H9 (cell line): ENCODE results near the gene POP4. TPM values are rescaled to one million over a fixed set of nuclear protein-coding genes. Genes with fewer than 3 reads are reported as not detected.

Experiments
- DNase-seq: peaks from one replicate; pipeline ENCODE4 v3.0.0-alpha.2; 2017
- H2AFZ ChIP-seq: one replicate; pipeline ENCODE4 v1.6.1; 2013; ENCODE audit warnings: mild to moderate bottlenecking, low read length, control low read depth, moderate library complexity
- H2AK5ac ChIP-seq: 2 replicates; pipeline ENCODE4 v1.6.1; 2013; ENCODE audit warnings: low read length, control low read depth, mixed read lengths; ENCODE audit not compliant: insufficient read length
- H2BK120ac ChIP-seq: one replicate; pipeline ENCODE4 v1.6.1; 2013; ENCODE audit warnings: low read depth, mild to moderate bottlenecking, low read length, control low read depth, inconsistent platforms; ENCODE audit not compliant: poor library complexity, severe bottlenecking
- H2BK12ac ChIP-seq: 2 replicates; pipeline ENCODE4 v1.6.1; 2013; ENCODE audit warnings: low read length, control low read depth, mixed read lengths, low read depth; ENCODE audit not compliant: insufficient read length
- H2BK15ac ChIP-seq: 2 replicates; pipeline ENCODE4 v1.6.1; 2013; ENCODE audit warnings: low read depth, low read length, control low read depth
- H2BK20ac ChIP-seq: one replicate; pipeline ENCODE4 v1.6.1; 2013; ENCODE audit warnings: low read depth, mild to moderate bottlenecking, low read length, control low read depth, inconsistent platforms; ENCODE audit not compliant: poor library complexity, severe bottlenecking
- H2BK5ac ChIP-seq: 2 replicates; pipeline ENCODE4 v1.6.1; 2013; ENCODE audit warnings: low read length, control low read depth, mixed read lengths; ENCODE audit not compliant: insufficient read length
- H3K14ac ChIP-seq: 2 replicates; pipeline ENCODE4 v1.6.1; 2013; ENCODE audit warnings: low read length, control low read depth; ENCODE audit not compliant: insufficient read depth
- H3K18ac ChIP-seq: 2 replicates; pipeline ENCODE4 v1.6.1; 2013; ENCODE audit warnings: low read depth, mild to moderate bottlenecking, mixed read lengths, low read length, control low read depth; ENCODE audit not compliant: insufficient read length
- H3K23ac ChIP-seq: 2 replicates; pipeline ENCODE4 v1.6.1; 2013; ENCODE audit warnings: low read length, control low read depth, mixed read lengths, low read depth; ENCODE audit not compliant: insufficient read length
- H3K23me2 ChIP-seq: 2 replicates; pipeline ENCODE4 v1.6.1; 2013; ENCODE audit warnings: low read depth, mild to moderate bottlenecking, mixed read lengths, low read length, control low read depth; ENCODE audit not compliant: insufficient read length, poor library complexity, severe bottlenecking
- H3K27ac ChIP-seq: 2 replicates; pipeline ENCODE4 v1.5.1; 2013; ENCODE audit warnings: low read length, control low read depth, mixed read lengths, low read depth; ENCODE audit not compliant: insufficient read length
- H3K27me3 ChIP-seq: 2 replicates; pipeline ENCODE4 v1.6.1; 2013; ENCODE audit warnings: low read length, control low read depth, inconsistent platforms; ENCODE audit not compliant: insufficient read depth
- H3K4ac ChIP-seq: 2 replicates; pipeline ENCODE4 v1.6.1; 2013; ENCODE audit warnings: low read depth, mild to moderate bottlenecking, control low read depth, inconsistent platforms, low read length, moderate library complexity
- H3K4me1 ChIP-seq: 2 replicates; pipeline ENCODE4 v1.6.1; 2013; ENCODE audit warnings: low read length, control low read depth, inconsistent platforms; ENCODE audit not compliant: insufficient read depth
- H3K4me2 ChIP-seq: 2 replicates; pipeline ENCODE4 v1.6.1; 2013; ENCODE audit warnings: low read length, control low read depth, mixed read lengths; ENCODE audit not compliant: insufficient read length, insufficient read depth
- H3K56ac ChIP-seq: 2 replicates; pipeline ENCODE4 v1.6.1; 2013; ENCODE audit warnings: low read depth, mild to moderate bottlenecking, mixed read lengths, low read length, control low read depth; ENCODE audit not compliant: insufficient read length
- H3K79me1 ChIP-seq: 2 replicates; pipeline ENCODE4 v1.6.1; 2013; ENCODE audit warnings: low read depth, mild to moderate bottlenecking, moderate library complexity, low read length, control low read depth, inconsistent platforms; ENCODE audit not compliant: insufficient read depth, poor library complexity, severe bottlenecking
- H3K79me2 ChIP-seq: 2 replicates; pipeline ENCODE4 v1.6.1; 2013; ENCODE audit warnings: low read length, control low read depth, inconsistent platforms; ENCODE audit not compliant: insufficient read depth
- H3K9ac ChIP-seq: 2 replicates; pipeline ENCODE4 v1.6.1; 2013; ENCODE audit warnings: low read length, control low read depth, mixed read lengths; ENCODE audit not compliant: insufficient read length; ENCODE audit errors: extremely low read depth
- H3K9me3 ChIP-seq: one replicate; pipeline ENCODE4 v1.6.1; 2013; ENCODE audit warnings: low read depth, low read length, inconsistent platforms; ENCODE audit not compliant: control insufficient read depth
- H3T11ph ChIP-seq: one replicate; pipeline ENCODE4 v1.6.1; 2013; ENCODE audit warnings: mild to moderate bottlenecking, low read length, control low read depth, inconsistent platforms
- H4K20me1 ChIP-seq: one replicate; pipeline ENCODE4 v1.6.1; 2013; ENCODE audit not compliant: control insufficient read depth, insufficient read length, insufficient read depth
- H4K5ac ChIP-seq: 2 replicates; pipeline ENCODE4 v1.6.1; 2013; ENCODE audit warnings: low read depth, mild to moderate bottlenecking, mixed read lengths, low read length, control low read depth; ENCODE audit not compliant: insufficient read length
- H4K8ac ChIP-seq: replicated peaks from 2 replicates; pipeline ENCODE4 v1.6.1; 2013; ENCODE audit warnings: low read length, control low read depth, mixed read lengths, low read depth; ENCODE audit not compliant: insufficient read length
- H4K91ac ChIP-seq: 2 replicates; pipeline ENCODE4 v1.6.1; 2013; ENCODE audit warnings: low read depth, mild to moderate bottlenecking, moderate library complexity, mixed read lengths, low read length, control low read depth; ENCODE audit not compliant: insufficient read length
- H3K27ac Mint-ChIP-seq, 3 experiments: 2 replicates in 2 of 3; 3 replicates in 1 of 3; pipeline ENCODE4 v1.8.0; 2020 to 2021; ENCODE audit warnings: mixed read lengths in 3 of 3, mild to moderate bottlenecking in 1 of 3, moderate library complexity in 1 of 3
- H3K27me3 Mint-ChIP-seq: 2 replicates; pipeline ENCODE4 v1.8.0; 2021; ENCODE audit warnings: low read depth, mild to moderate bottlenecking, moderate library complexity, mixed read lengths
- H3K36me3 Mint-ChIP-seq, 3 experiments: 2 replicates in 2 of 3; 3 replicates in 1 of 3; pipeline ENCODE4 v1.8.0; 2020 to 2021; ENCODE audit warnings: low read depth in 3 of 3, mixed read lengths in 3 of 3; ENCODE audit not compliant: insufficient read depth in 1 of 3
- H3K4me1 Mint-ChIP-seq, 2 experiments: 2 replicates each; pipeline ENCODE4 v1.8.0; 2020; ENCODE audit warnings: mixed read lengths in 2 of 2
- H3K4me3 Mint-ChIP-seq, 2 experiments: 2 replicates in 1 of 2; 3 replicates in 1 of 2; pipeline ENCODE4 v1.8.0; 2020 to 2021; ENCODE audit warnings: mild to moderate bottlenecking in 2 of 2, mixed read lengths in 2 of 2, moderate library complexity in 1 of 2
- H3K9me3 Mint-ChIP-seq, 2 experiments: 2 replicates in 1 of 2; 3 replicates in 1 of 2; pipeline ENCODE4 v1.8.0; 2020; ENCODE audit warnings: mild to moderate bottlenecking in 2 of 2, mixed read lengths in 2 of 2, moderate library complexity in 1 of 2
- CTCF ChIP-seq: fragments of 200-600 bp; sonication (generic); conservative IDR thresholded peaks from 3 replicates; pipeline ENCODE4 v1.8.0; 2021; ENCODE audit warnings: antibody characterized with exemption, mild to moderate bottlenecking
- whole genome bisulfite sequencing: extraction: QIAGEN DNeasy Blood & Tissue Kit; methylation state at CpG from one replicate; pipeline ENCODE4 v1.1.7; 2013; ENCODE audit warnings: missing lambda C conversion rate, low lambda C conversion rate, mixed read lengths; ENCODE audit not compliant: insufficient read length; ENCODE audit errors: extremely low coverage; 5-methylcytosine and 5-hydroxymethylcytosine counted together
- total RNA-seq: library from RNA; stranded (reverse); gene quantifications from 2 replicates; pipeline ENCODE4 v1.2.1, GENCODE V29; 2021

POP4 gene
- total RNA-seq, 1 experiment from 2014 or later = 51.4 TPM

- Histone ChIP-seq H2AFZ (no peak overlapping the region), H3K27ac (no peak overlapping the region), H3K9ac (no peak overlapping the region), H2BK12ac (no peak overlapping the region), H2BK5ac (no peak overlapping the region), H3K23ac (no peak overlapping the region), H3K56ac (no peak overlapping the region), H3K9me3 (no peaks in the 10 kb centered on the region), H3K27me3 (no peaks in the 10 kb centered on the region), H2BK120ac (no peak overlapping the region), H3K79me1 (no peaks in the 10 kb centered on the region), H4K5ac (no peak overlapping the region), H2AK5ac (no peak overlapping the region), H2BK20ac (no peak overlapping the region), H3K4ac (no peak overlapping the region), H3K79me2 (no peaks in the 10 kb centered on the region), H3T11ph (no peak overlapping the region), H3K14ac (no peak overlapping the region), H3K18ac (no peak overlapping the region), H3K4me1 (no peaks in the 10 kb centered on the region), H4K20me1 (no peaks in the 10 kb centered on the region), H2BK15ac (no peak overlapping the region), H4K8ac (no peak overlapping the region), H4K91ac (no peak overlapping the region), H3K4me2 (no peak overlapping the region), H3K23me2 (no peaks in the 10 kb centered on the region)
- Mint-ChIP-seq H3K27me3 (no peaks in the 10 kb centered on the region), H3K9me3 (no peaks in the 10 kb centered on the region; a peak in 1 of 5 replicates), H3K27ac (no peak overlapping the region), H3K4me1 (peaks cover 0 to 8% of the 10 kb centered on the region in 2 experiments; a peak in 3 of 4 replicates), H3K36me3 (no peaks in the 10 kb centered on the region), H3K4me3 (no peak overlapping the region)
- WGBS = no CpG with 5 or more reads among the region's 2 CpGs
- no peak for DNase-seq
- no peak for TF ChIP-seq CTCF
Measured at GRCh38 chr19:29630655-29631054, 24.6 kb downstream of the POP4 start.
